CD14-positive monocyte (primary cell): ENCODE results near the gene TSPAN10. TPM values are rescaled to one million over a fixed set of nuclear protein-coding genes. Genes with fewer than 3 reads are reported as not detected.

Experiments used
- DNase-seq, 3 donors: peaks; one replicate each; pipeline ENCODE4 v3.0.0-alpha.2; 2011 to 2022
- H2AFZ ChIP-seq: 2 replicates; pipeline ENCODE4 v1.6.0; 2012; ENCODE audit warnings: mild to moderate bottlenecking, low read depth, low read length, inconsistent platforms; ENCODE audit not compliant: insufficient read depth, poor library complexity, severe bottlenecking
- H3K27ac ChIP-seq, 2 donors: 1 replicate in 1 of 2; 2 replicates in 1 of 2; pipeline ENCODE4 v1.5.1; 2012 to 2013; ENCODE audit warnings: low read length in 2 of 2, control low read depth in 1 of 2, inconsistent platforms in 1 of 2, low read depth in 1 of 2, mild to moderate bottlenecking in 1 of 2
- H3K27me3 ChIP-seq, 2 donors: one replicate each; pipeline versions ENCODE4 v1.6.0 to v1.6.1; 2011 to 2013; ENCODE audit warnings: low read length in 2 of 2; ENCODE audit not compliant: control insufficient read depth in 2 of 2, insufficient read depth in 2 of 2
- H3K36me3 ChIP-seq, 2 donors: replicated peaks in 1 of 2; 1 replicate in 1 of 2; 2 replicates in 1 of 2; pipeline versions ENCODE4 v1.5.1 to v1.6.1; 2012 to 2013; ENCODE audit warnings: low read length in 2 of 2, control low read depth in 1 of 2, inconsistent platforms in 1 of 2, mild to moderate bottlenecking in 1 of 2; ENCODE audit not compliant: insufficient read depth in 2 of 2, control insufficient read depth in 1 of 2
- H3K4me1 ChIP-seq, 2 donors: 1 replicate in 1 of 2; 2 replicates in 1 of 2; pipeline versions ENCODE4 v1.5.1 to v1.6.1; 2012 to 2013; ENCODE audit warnings: low read length in 2 of 2, control low read depth in 1 of 2, inconsistent platforms in 1 of 2, mild to moderate bottlenecking in 1 of 2, moderate library complexity in 1 of 2; ENCODE audit not compliant: insufficient read depth in 2 of 2, control insufficient read depth in 1 of 2
- H3K4me2 ChIP-seq: replicated peaks from 2 replicates; pipeline ENCODE3; 2012; ENCODE audit warnings: low read length, moderate library complexity, mild to moderate bottlenecking; ENCODE audit not compliant: poor library complexity, severe bottlenecking; ENCODE audit errors: extremely low read depth
- H3K4me3 ChIP-seq, 3 experiments: fragments of 200-600 bp in 1 of 3; sonication (generic) in 1 of 3; replicated peaks in 1 of 3; 1 replicate in 2 of 3; 2 replicates in 1 of 3; pipeline ENCODE4 v1.5.1; 2011 to 2013; ENCODE audit warnings: low read length in 3 of 3, mild to moderate bottlenecking in 3 of 3, control low read depth in 2 of 3, low read depth in 2 of 3, inconsistent platforms in 1 of 3, moderate library complexity in 1 of 3
- H3K79me2 ChIP-seq: 2 replicates; pipeline ENCODE4 v1.6.0; 2012; ENCODE audit warnings: mild to moderate bottlenecking, control low read depth, inconsistent platforms, low read length, moderate library complexity; ENCODE audit not compliant: insufficient read depth
- H3K9ac ChIP-seq: 2 replicates; pipeline ENCODE4 v1.6.0; 2017; ENCODE audit warnings: low read length, mild to moderate bottlenecking; ENCODE audit not compliant: insufficient read depth, poor library complexity, severe bottlenecking
- H3K9me3 ChIP-seq, 2 donors: replicated peaks in 1 of 2; 1 replicate in 1 of 2; 2 replicates in 1 of 2; pipeline versions ENCODE4 v1.5.1 to v1.6.1; 2012 to 2013; ENCODE audit warnings: low read length in 2 of 2, control low read depth in 1 of 2; ENCODE audit not compliant: control insufficient read depth in 1 of 2, insufficient read depth in 1 of 2
- H4K20me1 ChIP-seq: 2 replicates; pipeline ENCODE4 v1.6.0; 2012; ENCODE audit warnings: mild to moderate bottlenecking, low read length, control low read depth, moderate library complexity; ENCODE audit not compliant: insufficient read depth
- H3K27ac Mint-ChIP-seq, 7 donors: one replicate each; pipeline ENCODE4 v1.8.0; 2020; ENCODE audit warnings: mild to moderate bottlenecking in 7 of 7, mixed read lengths in 7 of 7, moderate library complexity in 6 of 7, inconsistent platforms in 2 of 7
- H3K27me3 Mint-ChIP-seq, 3 donors: one replicate each; pipeline ENCODE4 v1.8.0; 2021 to 2022; ENCODE audit warnings: low read depth in 3 of 3, mild to moderate bottlenecking in 3 of 3, mixed read lengths in 3 of 3, moderate library complexity in 3 of 3, inconsistent platforms in 1 of 3
- H3K36me3 Mint-ChIP-seq, 2 donors: one replicate each; pipeline ENCODE4 v1.8.0; 2020; ENCODE audit warnings: mixed read lengths in 2 of 2, inconsistent platforms in 1 of 2, mild to moderate bottlenecking in 1 of 2
- H3K4me1 Mint-ChIP-seq: one replicate; pipeline ENCODE4 v1.8.0; 2020; ENCODE audit warnings: mild to moderate bottlenecking, mixed read lengths
- H3K4me3 Mint-ChIP-seq, 2 donors: one replicate each; pipeline ENCODE4 v1.8.0; 2020; ENCODE audit warnings: mild to moderate bottlenecking in 2 of 2, mixed read lengths in 2 of 2, moderate library complexity in 1 of 2
- H3K9me3 Mint-ChIP-seq, 7 donors: one replicate each; pipeline ENCODE4 v1.8.0; 2020 to 2022; ENCODE audit warnings: mixed read lengths in 7 of 7, mild to moderate bottlenecking in 6 of 7, moderate library complexity in 6 of 7, inconsistent platforms in 2 of 7
- WGBS: methylation state at CpG from one replicate; pipeline ENCODE4 v1.1.5; 2013; ENCODE audit warnings: missing lambda C conversion rate; ENCODE audit not compliant: insufficient coverage; 5-methylcytosine and 5-hydroxymethylcytosine counted together
- intact Hi-C, 2 donors: fragments of 100-400 bp; cut with micrococcal nuclease; formaldehyde crosslinking; loops; one replicate each; pipeline versions ENCODE4 v1.15.0 to v1.15.1; 2023
- polyA plus RNA-seq, 3 donors: library from polyadenylated mRNA; depleted of rRNA in 1 of 3; unstranded in 2 of 3; stranded (reverse) in 1 of 3; fragments of 300-500 nt in 2 of 3; fragments of >200 nt in 1 of 3; fragmentation: Illumina TruSeq in 2 of 3; gene quantifications; 1 replicate in 2 of 3; 2 replicates in 1 of 3; pipeline ENCODE4 v1.2.3, GENCODE V29; 2012 to 2021
- TF ChIP-seq, protein P1 (sequence below): fragments of 200-600 bp; IDR thresholded peaks from one replicate; pipeline ENCODE4 v1.8.0; 2022; ENCODE audit warnings: antibody characterized with exemption, mild to moderate bottlenecking

TSPAN10 gene
- polyA plus RNA-seq, 3 donors: not detected

DNA sequence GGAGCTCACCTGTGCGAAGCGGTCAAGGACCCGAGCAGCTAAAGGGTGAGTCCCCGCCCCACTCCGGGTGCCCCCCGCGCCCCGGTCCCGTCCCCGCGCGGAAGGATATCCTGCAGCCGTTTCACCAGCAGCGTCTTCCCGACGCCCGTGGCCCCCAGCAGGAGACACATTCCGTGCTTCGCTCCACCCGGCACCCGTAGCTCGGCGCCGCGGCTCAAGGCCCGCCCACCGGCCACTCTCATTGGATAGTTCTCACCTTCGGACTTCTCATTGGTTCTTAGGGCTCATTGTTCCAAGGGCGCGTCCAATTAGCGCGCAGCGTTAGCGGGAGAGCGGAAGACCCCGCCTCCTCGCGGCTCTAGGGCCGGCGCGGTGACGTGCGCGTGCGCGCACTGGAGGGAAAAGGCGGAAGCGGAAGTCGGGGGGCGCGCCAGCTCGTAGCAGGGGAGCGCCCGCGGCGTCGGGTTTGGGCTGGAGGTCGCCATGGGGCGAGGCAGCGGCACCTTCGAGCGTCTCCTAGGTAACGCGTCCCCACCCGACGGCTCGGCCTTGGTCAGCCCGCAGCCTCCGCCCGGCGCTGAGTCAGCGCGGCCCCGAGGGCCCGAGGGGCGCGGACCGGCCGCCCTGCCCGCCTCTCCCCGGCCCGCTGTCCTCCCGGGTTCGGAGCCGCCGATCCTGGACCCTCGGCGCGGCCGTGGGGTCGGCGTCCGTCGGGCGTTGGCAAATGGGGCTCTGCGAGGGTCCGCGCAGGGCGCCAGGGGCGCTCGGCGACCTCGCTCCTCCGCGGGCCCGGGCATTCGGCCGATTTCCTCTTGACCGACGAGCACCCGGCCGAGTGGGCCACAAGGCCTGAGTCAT is 46.8 kb downstream of the TSPAN10 start, which contains the start of the genes ARL16 and HGS:
Gene ARL16, minus strand, starts transcription at position 214 of the 858 bp plus-strand sequence. Its CDS starts 44 bp downstream, at position 170.
Gene HGS, plus strand, starts transcription at position 428 of the 858 bp plus-strand sequence. Its CDS starts 56 bp downstream, at position 484.
- peaks cover 31 to 51% of the 10 kb centered on the region in 2 donors for H3K36me3 Mint-ChIP-seq
- intact Hi-C loops: loop anchor here (1.0 to 2.0 kb wide), 4 partner anchors 17 to 19 kb away; partner anchors contain the start of genes MRPL12 (in 2 of the 2), CCDC137 (in 1 of the 2) and OXLD1 (in 1 of the 2)
- Histone ChIP-seq H3K4me3 (peak within 1 kb of the TSS; percentile 84 to 99 (median 97)), H4K20me1 (peaks cover 49% of the 10 kb centered on the region), H3K4me1 (peaks cover 22 to 25% of the 10 kb centered on the region in 2 donors), H3K4me2 (peak within 1 kb of the TSS; percentile 93), H3K9ac (peak within 1 kb of the TSS; percentile 98), H3K79me2 (peaks cover 74% of the 10 kb centered on the region), H2AFZ (peak within 1 kb of the TSS; percentile 93), H3K27me3 (no peaks in the 10 kb centered on the region), H3K27ac (peak within 1 kb of the TSS; percentile 51 to 94), H3K36me3 (peaks cover 43 to 45% of the 10 kb centered on the region in 2 donors), H3K9me3 (no peaks in the 10 kb centered on the region)
- H3K27me3 Mint-ChIP-seq: peaks cover 0 to 1% (median 0%) of the 10 kb centered on the region in 3 donors
- TF ChIP-seq, protein P1, sequence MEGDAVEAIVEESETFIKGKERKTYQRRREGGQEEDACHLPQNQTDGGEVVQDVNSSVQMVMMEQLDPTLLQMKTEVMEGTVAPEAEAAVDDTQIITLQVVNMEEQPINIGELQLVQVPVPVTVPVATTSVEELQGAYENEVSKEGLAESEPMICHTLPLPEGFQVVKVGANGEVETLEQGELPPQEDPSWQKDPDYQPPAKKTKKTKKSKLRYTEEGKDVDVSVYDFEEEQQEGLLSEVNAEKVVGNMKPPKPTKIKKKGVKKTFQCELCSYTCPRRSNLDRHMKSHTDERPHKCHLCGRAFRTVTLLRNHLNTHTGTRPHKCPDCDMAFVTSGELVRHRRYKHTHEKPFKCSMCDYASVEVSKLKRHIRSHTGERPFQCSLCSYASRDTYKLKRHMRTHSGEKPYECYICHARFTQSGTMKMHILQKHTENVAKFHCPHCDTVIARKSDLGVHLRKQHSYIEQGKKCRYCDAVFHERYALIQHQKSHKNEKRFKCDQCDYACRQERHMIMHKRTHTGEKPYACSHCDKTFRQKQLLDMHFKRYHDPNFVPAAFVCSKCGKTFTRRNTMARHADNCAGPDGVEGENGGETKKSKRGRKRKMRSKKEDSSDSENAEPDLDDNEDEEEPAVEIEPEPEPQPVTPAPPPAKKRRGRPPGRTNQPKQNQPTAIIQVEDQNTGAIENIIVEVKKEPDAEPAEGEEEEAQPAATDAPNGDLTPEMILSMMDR: no peak
- H3K27ac Mint-ChIP-seq: peak within 1 kb of the TSS; percentile 86 to 98 (median 94)
- no peaks in the 10 kb centered on the region for H3K9me3 Mint-ChIP-seq
- under 1% methylated on average over 107 of the region's 112 CpGs for WGBS
- peak within 1 kb of the TSS; percentile 87 to 92 for H3K4me3 Mint-ChIP-seq
- peaks cover 25% of the 10 kb centered on the region for H3K4me1 Mint-ChIP-seq
- peak; percentile 98 to 99 (median 99) for DNase-seq

GRCh38 chr17:81684442-81684911 is 47.5 kb downstream of the TSPAN10 start:
- Mint-ChIP-seq H3K4me1 (peaks cover 25% of the 10 kb centered on the region), H3K27ac (peak overlapping the region; percentile 86 to 98 (median 94)), H3K9me3 (no peaks in the 10 kb centered on the region), H3K27me3 (peaks cover 0 to 1% (median 0%) of the 10 kb centered on the region in 3 donors), H3K4me3 (peak overlapping the region; percentile 87 to 92), H3K36me3 (peaks cover 38 to 58% of the 10 kb centered on the region in 2 donors)
- Histone ChIP-seq H3K4me1 (peaks cover 22 to 25% of the 10 kb centered on the region in 2 donors), H3K27ac (peak overlapping the region; percentile 51 to 94), H3K36me3 (peaks cover 50 to 52% of the 10 kb centered on the region in 2 donors), H2AFZ (peak overlapping the region; percentile 93), H3K27me3 (no peaks in the 10 kb centered on the region), H3K9ac (peak overlapping the region; percentile 98), H3K4me2 (peak overlapping the region; percentile 93), H4K20me1 (peaks cover 56% of the 10 kb centered on the region), H3K79me2 (peaks cover 80% of the 10 kb centered on the region), H3K4me3 (peak overlapping the region; percentile 84 to 99 (median 97)), H3K9me3 (no peaks in the 10 kb centered on the region)
- intact Hi-C loops: loop anchor here in 1 of 2 donors (1.0 kb wide), 1 partner anchor 19 kb away; the partner anchor contains the start of gene MRPL12
- TF ChIP-seq, protein P1: no peak
- no peak for DNase-seq
- 2% methylated on average over 16 of the region's 16 CpGs for WGBS
